Stimulated activated naive CD8-positive, alpha-beta T cell treated with anti-CD3 and anti-CD28 coated beads, Interleukin-15, Interleukin-2, amounts not matched to agents 100 U/mL and 50 U/mL, for 24 hours (primary cell): ENCODE results near the gene POP7.
"Not testable (repeated sequence)": the region's sequence is repeated elsewhere in the genome, so short reads cannot be mapped to it uniquely, and the experiment has no call there.

Source experiments
- ATAC-seq: fragments of 150-1000 bp; cut with Tn5 transposase; one replicate; pipeline ENCODE4 v1.10.0; 2021
- DNase-seq: peaks from one replicate; pipeline ENCODE4 v3.0.0; 2021

POP7 gene

DNA sequence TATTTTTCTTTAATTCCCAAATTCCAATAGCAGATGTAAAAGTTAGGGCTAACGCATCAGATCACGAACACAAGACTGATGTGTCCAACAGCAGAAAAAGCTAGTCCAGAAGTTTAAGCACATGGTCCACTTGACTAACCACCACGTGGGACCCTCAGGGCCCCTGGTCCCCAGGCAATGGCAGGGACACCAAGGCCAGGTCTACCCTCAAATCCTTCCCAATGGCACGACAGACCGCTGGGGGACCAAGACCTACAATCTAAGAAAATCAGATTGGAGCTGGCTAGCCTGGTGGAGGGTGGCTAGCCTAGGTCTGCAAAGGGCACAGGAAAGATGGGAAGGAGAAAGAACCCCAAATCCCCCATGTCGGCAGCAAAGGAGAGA, 13.4 kb upstream of the POP7 start:
- ATAC-seq: no peak

GRCh38 chr7:100693312-100694097, 12.4 kb upstream of the POP7 start:
- peak; percentile 28 for ATAC-seq
- no peak for DNase-seq

More for the DNA sequence above, 13.4 kb upstream of the POP7 start:
- DNase-seq: no peak

DNA sequence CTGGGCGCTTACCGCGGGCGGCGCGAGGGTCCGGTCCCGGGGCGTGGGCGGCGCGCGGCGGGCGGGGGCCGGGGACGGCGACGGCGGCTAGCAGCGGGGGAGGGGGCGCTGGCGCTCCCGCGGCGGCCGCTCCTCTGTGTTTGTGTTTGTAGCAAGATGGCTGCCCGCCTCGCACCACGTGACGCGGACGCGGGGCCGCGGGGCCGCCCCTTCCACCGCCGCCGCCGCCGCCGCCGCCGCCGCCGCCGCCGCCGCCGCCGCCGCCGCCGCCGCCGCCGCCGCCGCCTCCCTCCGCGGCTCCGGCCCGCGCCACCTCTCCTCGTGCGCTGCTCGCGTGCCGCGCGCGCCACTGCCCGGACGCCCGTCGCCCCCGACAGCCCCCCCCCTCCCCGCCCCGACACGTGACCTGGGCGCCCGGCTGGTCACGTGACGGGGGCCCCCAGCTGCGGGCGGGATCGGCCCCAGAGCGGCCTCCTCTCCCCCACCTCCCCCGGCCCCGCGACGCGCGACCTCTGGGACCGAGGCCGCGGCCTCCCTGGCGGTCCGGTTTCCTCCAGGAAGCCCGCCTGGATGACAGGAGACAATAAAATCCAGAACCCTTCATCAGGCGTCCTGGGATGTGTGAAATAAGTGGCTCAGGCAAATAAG, 11.7 kb upstream of the POP7 start, which contains the start of gene GIGYF1:
Gene GIGYF1, minus strand, starts transcription at position 153 of the 648 bp plus-strand sequence. CDS start 6,012 bp downstream, outside the sequence.
- DNase-seq (peak; percentile 74), ATAC-seq (peak; percentile 47)

GRCh38 chr7:100696123-100696521, 9.8 kb upstream of the POP7 start:
- ATAC-seq (no peak), DNase-seq (no peak)

DNA sequence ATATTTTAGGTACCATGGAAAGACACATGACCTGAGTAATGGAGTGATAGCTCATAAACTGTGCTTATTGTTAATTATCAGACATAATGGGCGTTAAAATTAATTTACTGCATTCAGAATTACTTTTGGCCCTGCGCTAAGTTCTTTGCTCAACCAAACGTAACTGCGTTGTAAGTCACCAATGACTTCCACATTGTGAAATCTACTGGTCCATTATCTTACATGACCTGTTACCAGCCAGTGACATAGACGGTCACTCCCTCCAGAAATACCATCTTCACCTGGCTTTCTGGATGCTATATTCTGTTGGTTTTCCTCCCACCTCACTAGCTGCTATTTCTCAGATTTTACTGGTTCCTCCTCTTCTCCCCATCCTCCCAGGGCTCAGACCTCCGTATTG, 6.9 kb upstream of the POP7 start:
- no peak for ATAC-seq
- DNase-seq: no peak

DNA sequence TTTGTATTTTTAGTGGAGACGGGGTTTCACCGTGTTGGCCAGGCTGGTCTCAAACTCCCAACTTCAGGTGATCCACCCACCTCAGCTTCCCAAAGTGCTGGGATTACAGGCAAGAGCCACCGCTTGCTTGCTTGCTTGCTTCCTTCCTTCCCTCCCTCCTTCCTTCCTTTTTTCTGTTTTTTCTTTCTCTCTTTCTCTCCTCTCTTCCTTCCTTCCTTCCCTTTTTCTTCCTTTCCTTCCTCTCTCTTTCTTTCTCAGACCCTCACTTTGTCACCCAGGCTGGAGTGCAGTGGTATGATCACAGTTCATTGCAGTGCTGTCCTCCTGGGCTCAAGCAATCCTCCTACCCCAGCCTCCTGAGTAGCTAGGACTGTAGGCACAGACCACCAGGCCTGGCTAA, 4.8 kb upstream of the POP7 start:
- not testable (repeated sequence) for DNase-seq, ATAC-seq

GRCh38 chr7:100705320-100705752, 585 bp upstream of the POP7 start:
- ATAC-seq (peak; percentile 67), DNase-seq (peak; percentile 92)

- ATAC-seq: no peak
Observed at GRCh38 chr7:100706672-100707311, 871 bp downstream of the POP7 start.

DNA sequence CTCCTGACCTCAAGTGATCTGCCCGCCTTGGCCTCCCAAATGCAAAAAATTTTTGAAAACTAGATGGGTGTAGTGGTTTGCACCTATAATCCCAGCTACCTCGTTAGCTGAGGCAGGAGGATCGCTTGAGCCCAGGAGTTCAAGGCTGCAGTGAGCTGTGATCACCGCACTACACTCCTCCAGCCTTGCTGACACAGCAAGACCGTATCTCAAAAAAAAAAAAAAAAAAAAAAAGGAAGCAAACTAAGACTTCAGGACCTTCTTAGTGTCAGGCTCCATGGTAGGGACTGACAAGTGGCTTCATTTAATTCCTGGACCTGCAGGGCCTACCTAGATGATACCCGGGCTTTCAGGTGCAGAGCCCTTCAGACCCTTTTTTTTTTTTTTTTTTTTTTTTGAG, 2.5 kb downstream of the POP7 start:
- no peak for DNase-seq
- no peak for ATAC-seq

More at GRCh38 chr7:100706672-100707311, 871 bp downstream of the POP7 start:
- no peak for DNase-seq

DNA sequence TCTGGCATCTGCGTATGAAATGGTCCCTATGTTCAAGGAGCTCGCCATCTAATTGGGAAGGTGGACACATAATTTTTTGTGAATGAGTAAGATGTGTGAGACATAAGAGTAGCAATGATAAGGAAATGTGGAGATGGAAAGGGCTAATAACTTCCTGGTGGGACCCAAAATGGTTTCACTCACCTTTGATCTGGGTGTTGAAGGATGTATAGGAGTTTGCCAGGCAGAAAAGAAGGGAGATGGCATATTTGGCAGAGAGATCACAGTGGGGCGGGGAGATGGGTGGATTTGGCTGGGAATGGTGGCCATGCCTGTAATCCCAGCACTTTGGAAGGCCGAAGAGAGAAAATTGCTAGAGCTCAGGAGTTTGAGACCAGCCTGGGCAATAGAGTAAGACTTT, 4.5 kb downstream of the POP7 start:
- DNase-seq (no peak), ATAC-seq (no peak)

DNA sequence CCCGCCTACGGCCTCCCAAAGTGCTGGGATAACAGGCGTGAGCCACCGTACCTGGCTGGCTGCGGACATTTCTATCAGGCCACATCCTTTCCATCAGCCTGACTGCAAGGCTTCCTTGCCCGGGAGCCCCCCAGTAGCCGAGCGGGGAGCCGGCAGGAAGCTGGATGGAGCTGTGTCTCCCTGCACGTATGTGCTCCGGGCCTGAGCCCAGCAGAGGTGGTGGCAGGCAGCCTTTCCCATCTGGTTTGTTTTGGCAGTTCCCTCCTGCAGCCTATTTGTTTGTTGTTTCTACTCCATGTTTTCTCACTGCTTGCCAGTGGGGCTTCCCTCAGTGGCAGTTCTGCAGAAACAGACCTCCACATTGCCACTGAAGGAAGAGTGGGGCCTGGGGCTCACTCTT, 5.4 kb downstream of the POP7 start:
- DNase-seq (no peak), ATAC-seq (no peak)

DNA sequence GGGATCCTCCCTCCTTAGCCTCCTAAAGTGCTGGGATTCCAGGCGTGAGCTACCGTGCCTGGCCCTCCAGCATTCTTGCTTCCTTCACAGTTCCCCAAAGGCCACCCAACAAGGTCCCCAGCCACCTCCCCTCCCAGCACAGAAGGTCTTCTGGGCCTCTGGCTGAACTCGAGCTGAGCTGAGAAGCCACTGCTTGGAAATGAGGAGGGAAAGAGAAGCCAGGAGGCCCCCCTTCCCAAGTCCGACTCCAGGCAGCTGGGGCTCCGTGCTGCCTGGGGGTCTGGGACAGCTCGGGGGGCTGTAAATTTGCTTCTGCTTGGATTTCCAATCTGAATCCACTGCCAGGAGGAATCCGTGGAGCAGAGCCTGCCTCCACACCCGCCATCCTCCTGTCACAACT, 8.8 kb downstream of the POP7 start:
- ATAC-seq (no peak), DNase-seq (no peak)

GRCh38 chr7:100717073-100717472, 11.2 kb downstream of the POP7 start:
- DNase-seq, ATAC-seq: not testable (repeated sequence)

- DNase-seq: no peak
- ATAC-seq: no peak
Observed at GRCh38 chr7:100719523-100720278, 13.8 kb downstream of the POP7 start.

GRCh38 chr7:100720279-100720670, 14.4 kb downstream of the POP7 start, which contains the start of gene EPO:
Gene EPO (plus strand): TSS chr7:100720468. CDS start chr7:100720981, 513 bp downstream.
- no peak for DNase-seq
- ATAC-seq: no peak

DNA sequence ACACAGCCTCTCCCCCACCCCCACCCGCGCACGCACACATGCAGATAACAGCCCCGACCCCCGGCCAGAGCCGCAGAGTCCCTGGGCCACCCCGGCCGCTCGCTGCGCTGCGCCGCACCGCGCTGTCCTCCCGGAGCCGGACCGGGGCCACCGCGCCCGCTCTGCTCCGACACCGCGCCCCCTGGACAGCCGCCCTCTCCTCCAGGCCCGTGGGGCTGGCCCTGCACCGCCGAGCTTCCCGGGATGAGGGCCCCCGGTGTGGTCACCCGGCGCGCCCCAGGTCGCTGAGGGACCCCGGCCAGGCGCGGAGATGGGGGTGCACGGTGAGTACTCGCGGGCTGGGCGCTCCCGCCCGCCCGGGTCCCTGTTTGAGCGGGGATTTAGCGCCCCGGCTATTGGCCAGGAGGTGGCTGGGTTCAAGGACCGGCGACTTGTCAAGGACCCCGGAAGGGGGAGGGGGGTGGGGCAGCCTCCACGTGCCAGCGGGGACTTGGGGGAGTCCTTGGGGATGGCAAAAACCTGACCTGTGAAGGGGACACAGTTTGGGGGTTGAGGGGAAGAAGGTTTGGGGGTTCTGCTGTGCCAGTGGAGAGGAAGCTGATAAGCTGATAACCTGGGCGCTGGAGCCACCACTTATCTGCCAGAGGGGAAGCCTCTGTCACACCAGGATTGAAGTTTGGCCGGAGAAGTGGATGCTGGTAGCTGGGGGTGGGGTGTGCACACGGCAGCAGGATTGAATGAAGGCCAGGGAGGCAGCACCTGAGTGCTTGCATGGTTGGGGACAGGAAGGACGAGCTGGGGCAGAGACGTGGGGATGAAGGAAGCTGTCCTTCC, 15.0 kb downstream of the POP7 start:
- ATAC-seq: no peak

GRCh38 chr7:100721505-100721812, 15.5 kb downstream of the POP7 start:
- ATAC-seq (no peak), DNase-seq (no peak)

More for the DNA sequence above, 15.0 kb downstream of the POP7 start:
- no peak for DNase-seq

DNA sequence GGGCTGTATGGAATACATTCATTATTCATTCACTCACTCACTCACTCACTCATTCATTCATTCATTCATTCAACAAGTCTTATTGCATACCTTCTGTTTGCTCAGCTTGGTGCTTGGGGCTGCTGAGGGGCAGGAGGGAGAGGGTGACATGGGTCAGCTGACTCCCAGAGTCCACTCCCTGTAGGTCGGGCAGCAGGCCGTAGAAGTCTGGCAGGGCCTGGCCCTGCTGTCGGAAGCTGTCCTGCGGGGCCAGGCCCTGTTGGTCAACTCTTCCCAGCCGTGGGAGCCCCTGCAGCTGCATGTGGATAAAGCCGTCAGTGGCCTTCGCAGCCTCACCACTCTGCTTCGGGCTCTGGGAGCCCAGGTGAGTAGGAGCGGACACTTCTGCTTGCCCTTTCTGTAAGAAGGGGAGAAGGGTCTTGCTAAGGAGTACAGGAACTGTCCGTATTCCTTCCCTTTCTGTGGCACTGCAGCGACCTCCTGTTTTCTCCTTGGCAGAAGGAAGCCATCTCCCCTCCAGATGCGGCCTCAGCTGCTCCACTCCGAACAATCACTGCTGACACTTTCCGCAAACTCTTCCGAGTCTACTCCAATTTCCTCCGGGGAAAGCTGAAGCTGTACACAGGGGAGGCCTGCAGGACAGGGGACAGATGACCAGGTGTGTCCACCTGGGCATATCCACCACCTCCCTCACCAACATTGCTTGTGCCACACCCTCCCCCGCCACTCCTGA, 16.7 kb downstream of the POP7 start:
- DNase-seq (no peak), ATAC-seq (no peak)

- no peak for DNase-seq
- no peak for ATAC-seq
Observed at GRCh38 chr7:100723732-100724275, 17.9 kb downstream of the POP7 start.

DNA sequence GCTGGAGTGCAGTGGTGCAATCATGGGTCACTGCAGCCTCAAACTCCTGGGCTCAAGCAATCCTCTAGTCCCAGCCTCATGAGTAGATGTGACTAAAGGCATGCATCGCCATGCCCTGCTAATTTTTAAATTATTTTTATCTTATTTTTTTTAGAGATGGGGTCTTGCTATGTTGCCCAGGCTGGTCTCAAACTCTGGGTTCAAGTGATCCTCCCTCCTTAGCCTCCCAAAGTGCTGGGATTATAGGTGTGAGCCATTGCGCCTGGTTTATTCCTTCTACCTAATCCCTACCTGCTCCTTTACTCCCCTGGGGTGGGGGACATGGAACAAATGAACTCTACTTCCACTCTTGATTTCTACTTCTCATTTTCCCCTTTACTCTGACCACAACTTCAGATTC, 18.4 kb downstream of the POP7 start:
- not testable (repeated sequence) for ATAC-seq, DNase-seq
